GM21390 (cell line): ENCODE results near the gene ZNF532.

ENCODE experiments used
- ATAC-seq: cut with Tn5 transposase; IDR thresholded peaks from one replicate; pipeline ENCODE4 v1.9.1; 2021; ENCODE audit not compliant: unreplicated experiment

ZNF532 gene

GRCh38 chr18:59033974-59034373 lies 169.3 kb downstream of the ZNF532 start:
- no peak for ATAC-seq

- ATAC-seq = no peak
These were observed 170.9 kb downstream of the ZNF532 start for GRCh38 chr18:59035591-59035990.
